ENCODE data around the gene TMEM30B.

Gene TMEM30B

DNA sequence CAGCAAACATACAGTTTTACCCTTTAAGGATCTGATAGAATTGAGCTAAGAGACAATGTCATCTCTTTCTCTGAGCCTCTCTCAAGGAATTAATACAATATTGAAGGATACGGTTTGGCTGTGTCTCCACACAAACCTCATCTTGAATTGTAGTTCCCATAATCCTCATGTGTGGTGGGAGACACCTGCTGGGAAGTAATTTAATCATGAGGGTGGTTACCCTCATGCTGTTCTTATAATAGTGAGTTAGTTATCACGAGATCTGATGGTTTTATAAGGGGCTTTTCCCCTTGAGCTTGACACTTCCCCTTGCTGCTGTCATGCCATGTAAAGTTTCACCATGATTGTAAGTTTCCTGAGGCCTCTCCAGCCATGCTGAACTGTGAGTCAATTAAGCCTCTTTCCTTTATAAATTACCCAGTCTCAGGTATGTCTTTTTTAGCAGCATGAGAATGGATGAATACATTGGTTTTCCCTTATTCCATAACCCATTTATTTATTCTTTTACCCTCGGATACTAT is 47.6 kb downstream of the TMEM30B start:
- no peak for DNase-seq (ENCODE audit: low spot score)

DNA sequence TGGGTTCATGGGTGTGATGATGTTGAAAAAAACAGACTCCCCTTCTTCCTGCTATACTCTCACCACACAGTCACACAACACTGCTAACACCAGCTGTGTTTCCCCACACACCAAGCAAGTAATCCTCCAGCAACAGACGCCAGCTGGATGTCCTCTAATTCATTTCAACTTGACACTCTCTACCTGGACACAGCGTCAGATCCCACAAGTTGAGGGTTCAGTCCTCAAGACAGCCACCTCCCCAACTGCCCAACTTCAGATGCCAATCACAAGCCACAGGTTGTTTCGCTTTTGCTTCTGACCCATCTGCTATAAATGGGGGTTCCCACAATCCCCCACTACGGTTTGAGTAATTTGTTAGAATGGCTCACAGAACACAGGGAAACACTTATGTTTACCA is 49.3 kb downstream of the TMEM30B start:
- DNase-seq (ENCODE audit: low spot score): no peak

DNA sequence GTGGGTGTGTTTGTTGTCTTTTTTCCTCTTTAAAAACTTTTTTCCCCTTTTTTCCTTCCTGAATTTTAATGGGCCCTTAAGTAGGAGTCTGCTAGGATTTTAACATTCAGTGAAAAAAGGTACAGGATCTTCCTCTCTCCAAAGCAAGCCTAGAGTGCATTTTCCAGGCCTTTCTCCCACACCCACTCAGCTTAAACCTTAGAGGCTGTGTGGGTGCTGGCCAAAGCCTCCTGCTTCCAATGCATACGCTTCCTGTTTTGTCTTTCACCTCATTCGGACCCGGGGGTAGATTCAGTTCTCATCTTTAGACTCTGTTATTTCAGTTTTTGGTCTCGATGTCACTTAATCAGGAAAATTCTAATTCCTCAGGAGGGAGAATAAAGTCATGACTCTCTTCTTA is 51.2 kb downstream of the TMEM30B start:
- no peak for DNase-seq (ENCODE audit: low spot score)

DNA sequence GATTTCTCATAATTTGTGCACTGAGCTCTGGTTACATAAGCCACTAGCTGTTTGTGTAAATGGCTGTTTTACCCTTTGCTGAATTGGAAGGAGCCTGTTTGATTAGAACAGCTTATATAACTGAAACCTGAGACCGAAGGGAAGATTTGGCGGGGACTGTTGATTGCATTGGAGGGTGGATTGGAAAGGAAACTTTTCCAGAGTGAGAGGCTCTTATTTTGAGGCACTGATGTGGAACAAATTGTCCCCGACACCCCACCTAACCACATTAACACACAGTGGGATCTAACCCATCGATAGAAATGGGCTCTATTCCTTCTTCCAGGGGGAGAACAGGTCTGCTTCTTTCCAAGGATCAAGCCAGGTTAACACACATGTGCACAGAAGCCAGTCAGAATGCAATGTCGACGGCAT is 51.7 kb downstream of the TMEM30B start:
- DNase-seq (ENCODE audit: low spot score): no peak

DNA sequence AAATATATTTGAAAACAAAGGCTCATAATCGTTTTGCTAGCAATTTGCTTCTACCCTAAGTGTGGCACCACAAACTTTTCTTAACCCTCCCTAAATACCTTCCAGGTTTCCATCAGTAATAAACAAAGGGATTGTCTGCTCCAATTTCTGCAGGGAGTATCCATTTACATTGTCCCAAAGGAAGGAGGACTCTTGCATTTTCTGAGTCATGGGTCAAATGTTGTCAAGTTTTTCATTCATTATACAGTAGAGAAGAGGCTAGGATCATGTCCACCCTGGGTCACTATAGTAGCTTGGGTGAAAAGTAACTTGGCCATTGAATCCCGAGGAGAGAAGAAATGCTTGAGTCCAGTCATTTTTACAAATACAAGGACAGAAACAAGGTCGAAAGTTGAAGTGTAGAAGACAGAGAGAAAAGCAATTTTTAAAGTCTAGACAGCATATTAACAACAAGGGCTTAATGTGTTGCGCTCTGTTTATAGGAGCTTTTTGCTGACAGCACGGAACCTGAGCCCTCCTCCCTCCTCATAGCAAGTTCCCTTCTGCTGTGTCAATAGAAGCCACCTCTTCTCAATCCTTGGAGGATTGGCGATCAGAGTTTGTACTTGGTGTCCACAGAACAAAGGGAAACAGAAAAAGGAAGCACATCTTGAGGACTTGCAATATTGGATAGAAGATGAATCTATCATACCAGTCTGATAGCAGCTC is 53.1 kb downstream of the TMEM30B start:
- DNase-seq (ENCODE audit: low spot score): no peak

Data from HuH-7.5 (cell line).